ENCODE results near the gene NR1D1. TPM values are rescaled to one million over a fixed set of nuclear protein-coding genes. Genes with fewer than 3 reads are reported as not detected.

Gene NR1D1
- total and polyA plus RNA-seq, 2 of the 8 experiments (the other 6 are each of a cell fraction or from before 2014, with no cell fraction given) = 1.5 to 4.6 TPM

DNA sequence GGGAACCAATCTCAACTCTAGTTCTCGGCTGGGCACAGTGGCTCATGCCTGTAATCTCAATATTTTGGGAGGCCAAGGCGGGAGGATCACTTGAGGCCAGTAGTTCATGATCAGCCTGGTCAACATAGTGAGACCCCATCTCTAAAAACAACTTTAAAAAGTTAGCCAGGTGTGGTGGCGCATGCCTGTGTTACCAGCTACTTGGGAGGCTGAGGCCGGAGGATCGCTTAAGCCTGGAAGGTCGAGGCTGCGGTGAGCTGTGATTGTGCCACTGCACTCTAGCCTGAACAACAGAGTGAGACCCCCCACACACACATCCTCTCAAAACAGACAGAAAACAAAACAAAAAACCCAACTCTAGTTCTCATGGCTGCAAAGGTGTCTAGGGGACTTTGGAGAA is 32.7 kb downstream of the NR1D1 start (continued):
- no peak for TF ChIP-seq ATF2 (IDR thresholded peaks at IDR 0.05; ENCODE audit: low read length)

Data from H1 (cell line).